Transverse colon (tissue), 4 donors: Measurements from ENCODE around the gene NHS.

Experiments
- CTCF ChIP-seq, 5 experiments: fragments of 200-600 bp in 3 of 5; fragments of 450-650 bp in 2 of 5; sonication (generic) in 3 of 5; IDR thresholded peaks; 1 replicate in 2 of 5; 2 replicates in 3 of 5; pipeline ENCODE4 v1.5.1; 2016 to 2017; ENCODE audit warnings: antibody characterized with exemption in 5 of 5, inconsistent platforms in 3 of 5, mild to moderate bottlenecking in 2 of 5, moderate library complexity in 1 of 5
- POLR2AphosphoS5 ChIP-seq, 3 donors: sonication (generic); formaldehyde crosslinking; IDR thresholded peaks; one replicate each; pipeline ENCODE4 v1.6.1; 2016; ENCODE audit warnings: antibody characterized with exemption in 3 of 3

DNA sequence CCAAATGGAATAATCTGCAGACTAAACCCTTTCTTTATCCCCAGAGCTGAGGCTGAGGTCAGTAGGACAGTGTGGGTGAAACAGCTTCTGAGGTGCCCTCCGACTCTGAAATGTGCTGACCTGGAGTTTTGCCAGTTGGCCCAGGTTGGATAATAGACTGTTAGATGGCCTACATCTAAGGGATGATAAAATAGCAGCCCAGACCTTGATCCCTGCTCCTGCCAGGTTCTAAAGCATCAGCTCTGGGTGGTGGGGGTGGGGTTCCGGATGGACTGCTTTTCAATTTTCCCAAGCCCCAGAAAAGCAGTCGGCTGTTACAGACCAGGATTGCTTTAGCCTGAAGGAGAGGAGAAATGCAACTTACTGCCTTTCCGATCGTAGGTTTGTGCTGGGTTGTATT is 110.4 kb downstream of the NHS start:
- no peak for TF ChIP-seq CTCF (IDR thresholded peaks at IDR 0.05)
- TF ChIP-seq POLR2AphosphoS5 (IDR thresholded peaks at IDR 0.05) = no peak
